Colon (tissue), 2 donors: ENCODE results near the gene TEX2.
"Not testable (repeated sequence)": the region's sequence is repeated elsewhere in the genome, so short reads cannot be mapped to it uniquely, and the experiment has no call there.

Source experiments
- FAIRE-seq: peaks from 2 replicates; lab custom pipeline; 2012; peaks lifted over from hg19 to GRCh38; lab: Jason Lieb, UNC
- donor health status: control.
- donor health status: control.

Gene TEX2

DNA sequence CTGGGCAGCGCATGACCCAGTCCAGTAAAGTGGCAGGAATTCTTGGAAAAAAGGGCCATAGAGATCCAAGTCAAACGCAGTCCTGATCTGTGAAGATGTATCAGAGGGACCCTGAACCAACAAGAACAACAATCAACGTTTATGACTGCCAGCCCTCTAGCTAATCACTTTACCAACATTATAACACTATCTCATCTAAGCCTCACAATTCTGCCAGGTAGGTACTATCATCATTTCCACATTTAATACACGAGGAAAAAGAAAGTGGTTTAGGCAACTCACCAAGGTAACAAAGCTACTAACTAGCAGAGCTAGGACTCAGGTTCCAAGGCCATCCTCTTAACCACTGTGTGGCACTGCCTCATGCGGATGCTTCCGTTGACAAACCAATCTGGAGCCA, 28.1 kb downstream of the TEX2 start:
- FAIRE-seq: no peak

DNA sequence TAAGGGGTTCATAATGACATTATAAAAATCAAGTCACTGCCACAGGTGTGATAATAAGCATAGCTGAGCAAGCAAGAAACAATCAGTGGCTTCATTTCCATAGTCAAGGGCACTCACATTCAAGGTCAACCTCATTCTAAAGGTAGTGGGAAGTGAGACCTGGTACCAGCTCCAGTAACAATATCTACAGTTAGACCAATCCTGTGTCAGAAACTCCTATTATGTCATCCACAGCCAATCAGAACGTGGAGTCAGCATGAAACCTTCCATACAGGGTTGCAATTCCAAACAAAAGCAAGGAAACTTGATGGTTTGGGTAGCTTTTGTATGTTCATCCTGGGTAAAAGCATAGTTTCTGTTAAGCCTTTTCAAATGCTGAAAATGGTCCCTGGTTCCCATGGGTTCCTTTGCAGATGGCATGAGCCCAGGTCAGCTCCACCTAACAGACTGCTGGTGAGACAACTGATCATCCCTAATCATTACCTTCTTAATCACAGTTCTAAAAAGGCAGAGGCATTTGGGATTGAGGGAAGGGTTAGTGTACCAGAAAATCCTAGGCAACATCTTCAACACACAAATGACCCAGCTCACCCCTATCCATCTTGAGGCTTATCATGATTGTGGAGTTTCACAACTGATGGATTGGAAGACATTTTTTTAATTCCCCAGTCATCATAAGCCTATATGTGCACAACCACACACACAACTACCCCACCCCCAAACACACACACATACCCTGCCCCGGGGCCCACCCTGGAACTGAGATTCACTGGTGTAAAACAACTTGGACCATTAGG, 30.4 kb downstream of the TEX2 start:
- no peak for FAIRE-seq

DNA sequence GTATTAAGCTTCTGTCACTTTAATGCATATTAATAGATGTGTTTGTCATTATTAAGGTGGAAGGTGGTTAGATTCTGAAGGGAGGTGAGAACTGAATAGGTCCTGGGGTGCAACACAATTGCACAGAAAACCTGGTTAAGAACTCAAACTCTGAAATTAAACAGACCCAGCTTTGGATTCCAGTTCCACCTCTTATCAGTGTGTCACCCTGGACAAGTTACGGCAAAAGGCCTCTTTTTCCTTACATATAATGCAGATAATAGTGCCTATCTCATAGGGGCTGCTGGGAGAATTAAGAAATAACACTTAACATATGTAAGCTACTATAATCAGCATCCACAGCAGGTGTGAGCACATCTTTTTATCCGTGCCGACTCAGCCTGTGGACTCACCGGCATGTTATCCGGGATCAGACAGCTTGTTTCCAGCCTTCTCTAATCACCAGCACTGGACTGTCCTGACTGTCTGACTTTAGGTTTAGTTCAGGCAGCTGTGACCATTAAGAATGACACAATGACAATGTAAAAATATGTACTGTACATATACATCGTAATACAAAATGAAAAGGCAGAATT, 31.4 kb downstream of the TEX2 start:
- FAIRE-seq: no peak

DNA sequence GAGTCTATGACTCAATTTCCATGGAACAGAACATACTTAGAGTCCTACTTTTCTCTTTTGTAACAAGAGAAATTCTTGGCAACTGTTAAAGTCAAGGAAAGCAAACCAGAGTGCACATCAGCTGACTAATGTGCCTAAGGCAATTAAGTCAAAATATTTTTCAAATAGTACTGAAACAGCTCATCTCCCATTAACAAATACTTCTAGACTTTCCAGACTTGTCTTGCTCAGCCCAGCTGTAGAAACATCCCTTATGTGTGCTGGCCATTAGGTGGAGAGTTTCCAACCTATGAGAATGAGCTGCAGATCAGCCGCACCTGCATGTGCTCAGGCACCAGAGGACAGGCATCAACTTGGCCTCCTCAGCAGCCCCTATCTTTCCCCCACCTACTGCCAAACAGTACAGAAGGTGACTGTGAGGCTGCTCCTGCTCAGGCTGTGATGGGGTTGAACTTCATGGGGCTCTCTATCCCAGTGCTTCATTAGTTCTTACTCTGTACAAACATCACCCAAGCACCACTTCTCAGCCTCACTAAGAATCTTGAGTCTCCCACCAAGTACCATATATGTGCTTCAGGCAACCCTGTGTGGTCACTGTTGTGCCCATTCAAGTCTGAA, 32.2 kb downstream of the TEX2 start:
- no peak for FAIRE-seq

- no peak for FAIRE-seq
Measured at GRCh38 chr17:64229815-64230728, 33.0 kb downstream of the TEX2 start.

DNA sequence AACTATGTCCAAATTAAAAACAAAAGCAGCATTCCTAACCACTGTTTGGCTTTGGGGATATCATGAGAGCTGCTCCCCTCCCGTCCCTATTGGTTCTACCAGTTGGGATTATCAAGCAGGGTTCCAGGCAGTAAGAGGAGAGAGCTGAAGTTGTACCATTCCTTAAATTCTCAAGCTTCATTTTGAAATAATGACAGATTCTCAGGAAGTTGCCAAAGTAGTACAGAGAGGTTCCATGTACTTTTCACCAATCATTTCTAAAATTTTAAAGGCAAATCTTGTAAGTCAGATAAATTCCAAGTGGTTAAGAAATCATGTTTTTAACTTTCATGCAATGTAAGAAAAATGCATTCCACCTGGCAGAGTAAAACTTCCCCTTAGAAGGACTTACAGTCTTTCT, 36.9 kb downstream of the TEX2 start:
- no peak for FAIRE-seq

- FAIRE-seq: no peak
Measured at GRCh38 chr17:64225410-64225809, 37.6 kb downstream of the TEX2 start.

GRCh38 chr17:64223931-64224629, 39.0 kb downstream of the TEX2 start:
- no peak for FAIRE-seq

GRCh38 chr17:64223283-64223682, 39.8 kb downstream of the TEX2 start:
- no peak for FAIRE-seq

GRCh38 chr17:64221679-64222078, 41.4 kb downstream of the TEX2 start:
- FAIRE-seq: no peak

DNA sequence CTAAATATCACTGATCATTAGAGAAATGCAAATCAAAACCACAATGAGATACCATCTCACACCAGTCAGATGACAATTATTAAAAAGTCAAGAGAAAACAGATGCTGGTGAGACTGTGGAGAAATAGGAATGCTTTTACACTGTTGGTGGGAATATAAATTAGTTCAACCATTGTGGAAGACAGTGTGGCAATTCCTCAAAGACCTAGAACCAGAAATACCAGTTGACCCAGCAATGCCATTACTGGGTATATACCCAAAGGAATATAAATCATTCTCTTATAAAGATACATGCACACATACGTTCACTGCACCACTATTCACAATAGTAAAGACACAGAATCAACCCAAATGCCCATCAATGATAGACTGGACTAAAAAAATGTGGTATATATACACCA, 42.5 kb downstream of the TEX2 start:
- not testable (repeated sequence) for FAIRE-seq

DNA sequence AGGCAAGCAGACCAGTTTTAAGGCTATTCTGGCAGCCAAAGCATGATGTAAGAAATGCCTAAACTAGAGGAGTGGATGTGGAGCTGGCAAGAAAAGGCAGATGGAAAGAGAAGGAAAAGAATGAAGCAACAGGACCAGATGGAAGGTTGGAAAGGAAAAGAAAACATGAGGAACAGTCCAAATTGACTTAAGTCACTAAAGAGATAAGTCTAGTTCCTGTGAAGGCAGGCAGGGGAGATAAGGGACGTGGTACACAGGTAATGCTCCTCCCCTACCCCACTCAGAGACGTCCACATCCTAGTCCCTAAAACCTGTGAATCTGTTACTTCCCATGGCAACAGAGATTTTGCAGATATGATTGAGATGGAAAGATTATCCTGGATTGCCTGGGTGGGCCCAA, 43.5 kb downstream of the TEX2 start:
- FAIRE-seq: no peak

- no peak for FAIRE-seq
Measured at GRCh38 chr17:64218066-64218465, 45.0 kb downstream of the TEX2 start.

GRCh38 chr17:64217249-64217691, 45.8 kb downstream of the TEX2 start:
- FAIRE-seq: no peak

DNA sequence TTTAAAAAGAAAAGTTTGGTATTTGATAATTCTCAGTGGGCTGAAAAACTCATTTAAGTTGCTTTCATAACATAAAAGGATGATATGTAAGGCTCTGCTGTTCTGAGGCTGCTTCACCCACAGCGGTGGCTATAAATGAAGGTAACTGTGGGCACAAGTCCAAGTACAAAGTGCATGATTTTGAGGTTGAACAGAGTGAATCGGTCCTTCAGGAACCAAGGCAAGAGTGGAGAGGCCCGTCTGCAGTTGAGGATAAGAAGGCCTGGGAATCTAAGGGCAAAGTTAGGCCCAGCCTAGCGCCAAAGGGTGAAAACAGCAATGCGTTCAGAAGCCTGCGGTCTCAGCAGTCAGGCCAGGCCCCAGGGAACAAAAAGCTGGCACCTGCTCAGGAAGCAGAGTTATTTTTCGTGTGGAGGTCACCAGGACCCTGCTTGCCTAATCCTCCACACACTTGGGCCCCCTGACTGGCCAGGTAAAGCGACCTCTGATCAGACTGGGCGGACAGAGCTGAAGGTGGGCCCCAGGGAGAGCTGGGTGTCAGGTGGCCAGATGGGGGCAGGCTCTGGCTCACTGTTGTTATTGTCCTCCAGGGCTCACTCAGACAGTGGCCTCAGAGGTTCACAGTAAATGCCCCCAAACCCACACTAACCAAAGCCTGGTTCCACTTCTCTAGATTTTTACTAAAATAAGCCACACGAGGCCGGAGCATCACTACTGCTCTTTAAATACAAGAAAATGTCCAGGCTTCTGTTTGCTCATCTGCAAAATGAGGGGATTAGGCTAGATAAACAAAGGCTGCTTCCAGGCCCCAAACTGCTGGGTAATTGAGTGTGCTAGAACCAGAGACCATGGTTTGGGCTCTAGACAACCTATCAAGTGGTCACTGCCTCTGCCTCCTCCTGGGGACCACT, 46.5 kb downstream of the TEX2 start:
- no peak for FAIRE-seq

DNA sequence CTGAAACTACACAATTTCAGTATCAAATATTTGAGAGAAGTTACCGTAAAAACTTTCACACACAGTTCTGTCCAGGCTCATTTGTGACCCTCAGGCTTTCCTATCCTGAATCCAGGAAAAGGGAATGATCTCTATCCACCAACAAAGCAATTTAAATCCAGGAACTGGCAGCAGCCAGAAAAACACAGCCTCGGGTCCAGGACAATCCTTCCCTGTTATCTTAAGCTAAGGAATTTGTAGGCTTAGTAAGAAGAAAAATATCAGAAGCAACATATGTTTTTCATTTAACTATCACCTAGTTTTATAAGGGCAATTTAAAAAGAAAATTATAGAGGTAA, 47.1 kb downstream of the TEX2 start:
- no peak for FAIRE-seq

DNA sequence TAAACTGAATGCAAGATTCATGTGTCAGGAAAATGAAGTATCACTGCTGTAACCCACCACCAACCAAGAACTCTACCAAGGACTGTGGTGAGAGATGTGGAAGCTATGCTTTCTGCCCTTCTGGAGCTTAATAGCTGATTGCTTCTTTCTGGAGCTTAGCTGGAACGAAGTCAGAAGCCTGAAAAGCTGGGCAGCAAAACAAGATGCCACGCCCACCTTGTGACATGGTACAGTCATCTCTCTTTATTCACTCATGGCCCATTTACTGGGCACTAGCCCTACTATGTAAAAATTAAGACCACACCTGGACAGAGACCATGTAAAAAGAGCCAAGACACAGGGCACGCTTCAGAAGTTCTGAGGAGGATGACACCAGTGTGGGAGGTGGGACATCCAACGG, 48.1 kb downstream of the TEX2 start:
- no peak for FAIRE-seq

GRCh38 chr17:64213995-64214811, 48.9 kb downstream of the TEX2 start:
- no peak for FAIRE-seq

DNA sequence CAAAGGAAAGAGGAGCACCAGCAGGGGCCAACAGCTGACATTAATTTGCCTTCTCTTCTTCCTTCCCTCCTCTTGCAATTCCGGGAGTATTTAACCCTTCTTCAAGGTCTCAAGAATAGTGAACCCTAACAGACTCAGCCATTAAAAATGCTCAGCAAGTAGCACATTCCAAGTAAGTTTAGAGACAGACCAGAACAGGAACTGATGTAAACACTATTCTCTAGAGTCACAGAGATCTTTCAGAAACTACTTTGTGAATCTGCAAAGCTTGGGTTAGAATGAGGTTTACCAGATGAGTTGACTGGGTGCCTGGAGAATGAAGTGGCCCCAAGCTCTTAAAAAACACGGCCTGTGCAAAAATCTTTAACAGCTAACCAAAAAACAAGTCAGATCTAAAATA, 50.9 kb downstream of the TEX2 start:
- FAIRE-seq: no peak

DNA sequence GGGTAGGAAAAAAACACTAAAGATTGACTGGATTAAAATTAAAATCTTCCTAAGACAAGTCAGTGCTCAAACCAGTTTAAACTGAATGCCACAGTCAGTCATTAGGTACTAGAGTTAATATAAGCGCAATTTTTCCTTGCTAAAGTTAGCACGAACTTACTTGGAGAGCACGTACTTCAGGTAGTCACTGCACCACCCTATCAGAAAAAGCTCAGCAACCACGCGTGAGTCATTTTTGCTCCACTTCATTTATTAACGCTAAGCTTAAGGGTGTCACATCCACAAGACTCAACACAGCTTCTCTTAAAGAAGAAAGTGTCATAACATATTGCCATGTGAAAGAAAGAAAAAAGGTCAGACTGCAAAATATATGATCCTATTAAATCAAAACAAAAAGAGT, 53.1 kb downstream of the TEX2 start:
- no peak for FAIRE-seq
